B cell (primary cell): Measurements from ENCODE around the gene KCNN1. TPM values are rescaled to one million over a fixed set of nuclear protein-coding genes. Genes with fewer than 3 reads are reported as not detected.
"Not testable (repeated sequence)": the region's sequence is repeated elsewhere in the genome, so short reads cannot be mapped to it uniquely, and the experiment has no call there.

Experiments
- ATAC-seq: fragments of 200-7000 bp; cut with Tn5 transposase; one replicate; pipeline ENCODE4 v1.10.0; 2021; ENCODE audit warnings: low read depth, mild to moderate bottlenecking, moderate number of reproducible peaks, moderate library complexity
- CTCF ChIA-PET: fragments of 350-600 bp; sonication (Branson Sonifier 250); formaldehyde crosslinking; loops from one replicate; lab custom pipeline; 2021; ENCODE audit warnings: antibody characterized with exemption, inconsistent platforms; lab: Charles Lee
- POLR2A ChIA-PET: fragments of 350-600 bp; sonication (Branson Sonifier 250); formaldehyde crosslinking; loops from one replicate; lab custom pipeline; 2021; ENCODE audit warnings: antibody characterized with exemption; lab: Charles Lee
- DNase-seq: peaks from one replicate; pipeline ENCODE4 v3.0.0; 2013
- H2AFZ ChIP-seq: 2 replicates; pipeline ENCODE4 v1.6.1; 2012; ENCODE audit warnings: mild to moderate bottlenecking, low read depth, low read length; ENCODE audit not compliant: insufficient read depth, poor library complexity, severe bottlenecking
- H3K27ac ChIP-seq, 2 donors: 1 replicate in 1 of 2; 2 replicates in 1 of 2; pipeline ENCODE4 v1.5.1; 2012 to 2013; ENCODE audit warnings: low read length in 2 of 2, mild to moderate bottlenecking in 2 of 2, moderate library complexity in 1 of 2
- H3K27me3 ChIP-seq, 4 experiments: fragments of 200-600 bp in 1 of 4; sonication (generic) in 1 of 4; replicated peaks in 1 of 4; 1 replicate in 2 of 4; 2 replicates in 2 of 4; pipeline versions ENCODE4 v1.6.1 to v1.7.0; 2013 to 2016; ENCODE audit warnings: low read length in 3 of 4, mild to moderate bottlenecking in 2 of 4, mixed read lengths in 1 of 4, moderate library complexity in 1 of 4; ENCODE audit not compliant: insufficient read depth in 4 of 4, control insufficient read depth in 3 of 4; ENCODE audit errors: control extremely low read depth in 1 of 4
- H3K36me3 ChIP-seq, 2 experiments: replicated peaks in 1 of 2; 1 replicate in 1 of 2; 2 replicates in 1 of 2; pipeline versions ENCODE4 v1.6.1 to v1.7.1; 2013; ENCODE audit warnings: low read length in 1 of 2; ENCODE audit not compliant: insufficient read depth in 2 of 2, control insufficient read depth in 1 of 2; ENCODE audit errors: control extremely low read depth in 1 of 2, extremely low read depth in 1 of 2
- H3K4me1 ChIP-seq, 2 donors: fragments of 200-600 bp in 1 of 2; sonication (generic) in 1 of 2; 1 replicate in 1 of 2; 2 replicates in 1 of 2; pipeline versions ENCODE4 v1.5.1 to v1.6.1; 2013 to 2017; ENCODE audit warnings: low read length in 2 of 2; ENCODE audit not compliant: control insufficient read depth in 2 of 2, insufficient read depth in 2 of 2
- H3K4me2 ChIP-seq: replicated peaks from 2 replicates; pipeline ENCODE3; 2012; ENCODE audit warnings: mild to moderate bottlenecking, low read depth, low read length; ENCODE audit not compliant: poor library complexity, severe bottlenecking
- H3K4me3 ChIP-seq, 5 experiments: fragments of 200-600 bp in 1 of 5; sonication (generic) in 1 of 5; 1 replicate in 3 of 5; 2 replicates in 2 of 5; pipeline versions ENCODE4 v1.5.1 to v1.7.0; 2011 to 2016; ENCODE audit warnings: low read length in 4 of 5, mild to moderate bottlenecking in 4 of 5, low read depth in 2 of 5, control low read depth in 1 of 5, moderate library complexity in 1 of 5; ENCODE audit not compliant: insufficient read depth in 1 of 5; ENCODE audit errors: control extremely low read depth in 1 of 5, extremely low read depth in 1 of 5
- H3K79me2 ChIP-seq: fragments of 200-600 bp; sonication (generic); one replicate; pipeline ENCODE4 v1.6.0; 2016; ENCODE audit warnings: low read length; ENCODE audit not compliant: control insufficient read depth, insufficient read depth
- H3K9ac ChIP-seq: fragments of 200-600 bp; sonication (generic); 2 replicates; pipeline ENCODE4 v1.6.1; 2017; ENCODE audit warnings: mild to moderate bottlenecking, low read length, moderate library complexity
- H3K9me3 ChIP-seq, 3 donors: one replicate each; pipeline versions ENCODE4 v1.6.1 to v1.7.1; 2013; ENCODE audit warnings: low read length in 2 of 3; ENCODE audit not compliant: control insufficient read depth in 2 of 3, insufficient read depth in 1 of 3; ENCODE audit errors: control extremely low read depth in 1 of 3
- H4K20me1 ChIP-seq: 2 replicates; pipeline ENCODE4 v1.6.0; 2012; ENCODE audit warnings: mild to moderate bottlenecking, low read length; ENCODE audit not compliant: insufficient read depth, control insufficient read depth, poor library complexity, severe bottlenecking
- H3K27ac Mint-ChIP-seq: one replicate; pipeline ENCODE4 v1.8.0; 2021; ENCODE audit warnings: mixed read lengths
- H3K27me3 Mint-ChIP-seq: one replicate; pipeline ENCODE4 v1.8.0; 2021; ENCODE audit warnings: mixed read lengths
- H3K4me1 Mint-ChIP-seq: one replicate; pipeline ENCODE4 v1.8.0; 2021; ENCODE audit warnings: mixed read lengths
- H3K4me3 Mint-ChIP-seq: one replicate; pipeline ENCODE4 v1.8.0; 2021; ENCODE audit warnings: mixed read lengths
- H3K9me3 Mint-ChIP-seq: one replicate; pipeline ENCODE4 v1.8.0; 2022; ENCODE audit warnings: mixed read lengths; ENCODE audit not compliant: insufficient read depth
- CTCF ChIP-seq: fragments of 200-600 bp; IDR thresholded peaks from one replicate; pipeline ENCODE4 v1.8.0; 2022; ENCODE audit warnings: antibody characterized with exemption, mild to moderate bottlenecking
- EZH2 ChIP-seq: IDR thresholded peaks from 2 replicates; pipeline ENCODE4 v1.6.1; 2012; ENCODE audit warnings: borderline replicate concordance, low read depth, mild to moderate bottlenecking, moderate library complexity, low read length; ENCODE audit not compliant: insufficient read depth, poor library complexity, severe bottlenecking
- WGBS: methylation state at CpG from one replicate; pipeline ENCODE4 v1.1.5; 2013; ENCODE audit warnings: missing lambda C conversion rate; ENCODE audit not compliant: insufficient coverage; 5-methylcytosine and 5-hydroxymethylcytosine counted together
- intact Hi-C: fragments of 100-400 bp; cut with micrococcal nuclease; formaldehyde crosslinking; loops from one replicate; pipeline ENCODE4 v1.10.0; 2022
- polyA plus RNA-seq: library from polyadenylated mRNA; depleted of rRNA; stranded (reverse); fragments of >200 nt; gene quantifications from 2 replicates; pipeline ENCODE4 v1.2.3, GENCODE V29; 2012
- total RNA-seq, 2 donors: library from RNA; stranded (reverse); fragments of 120-200 nt in 1 of 2; gene quantifications; 1 replicate in 1 of 2; 2 replicates in 1 of 2; pipeline versions ENCODE4 v1.2.3 to v1.2.4, GENCODE V29; 2013 to 2022

Gene KCNN1
- total and polyA plus RNA-seq, 2 donors (not counting 1 experiment from before 2014, with no cell fraction given): 0.04 TPM; not detected in 1

- H3K4me2 ChIP-seq: no peak overlapping the region
- Mint-ChIP-seq H3K9me3 (no peaks in the 10 kb centered on the region), H3K4me1 (peaks cover 11% of the 10 kb centered on the region), H3K27me3 (peaks cover 10% of the 10 kb centered on the region), H3K27ac (no peak overlapping the region), H3K4me3 (no peak overlapping the region)
- intact Hi-C loops: no loop called here
- TF ChIP-seq EZH2 (no peak), CTCF (no peak)
- no peaks in the 10 kb centered on the region for H4K20me1 ChIP-seq
- no peaks in the 10 kb centered on the region for H3K9me3 ChIP-seq
- H3K36me3 ChIP-seq: no peaks in the 10 kb centered on the region
- ATAC-seq (no peak), DNase-seq (no peak)
- H3K4me3 ChIP-seq: no peak overlapping the region
- whole genome bisulfite sequencing: 94% methylated on average over 22 of the region's 22 CpGs
- no peaks in the 10 kb centered on the region for H3K79me2 ChIP-seq
- H2AFZ ChIP-seq: no peak overlapping the region
- ChIA-PET POLR2A (interaction anchor here (0.7 kb wide), 1 partner anchor 57 kb away, joined by 4 read pairs; no protein-coding TSS in a partner anchor), CTCF (interaction anchor here (0.6 to 1.9 kb wide), 3 partner anchors 13 to 111 kb away, joined by 3 to 6 read pairs (median 3); no protein-coding TSS in a partner anchor)
- no peak overlapping the region for H3K27ac ChIP-seq
- H3K27me3 ChIP-seq: peaks cover 0 to 7% (median 0%) of the 10 kb centered on the region in 4 experiments
- no peak overlapping the region for H3K9ac ChIP-seq
- H3K4me1 ChIP-seq: peaks cover 12 to 19% of the 10 kb centered on the region in 2 donors
These were observed 15.5 kb downstream of the KCNN1 start for GRCh38 chr19:17982430-17982829.

- ChIA-PET CTCF (interaction anchor here (0.8 kb wide), 1 partner anchor 12 kb away, joined by 3 read pairs; no protein-coding TSS in a partner anchor), POLR2A (no interaction called here)
- intact Hi-C loops: no loop called here
- no peak for DNase-seq
- WGBS: 80% methylated on average over 11 of the region's 17 CpGs
- no peak for TF ChIP-seq CTCF
- no peak for TF ChIP-seq EZH2
- no peak overlapping the region for H2AFZ ChIP-seq
- H3K27me3 ChIP-seq: peaks cover 0 to 7% (median 0%) of the 10 kb centered on the region in 4 experiments
- H3K4me2 ChIP-seq: no peak overlapping the region
- H3K9me3 Mint-ChIP-seq: no peaks in the 10 kb centered on the region
- H3K4me3 Mint-ChIP-seq: no peak overlapping the region
- no peak overlapping the region for H3K27ac Mint-ChIP-seq
- no peak overlapping the region for H3K27ac ChIP-seq
- H3K9ac ChIP-seq: no peak overlapping the region
- H3K36me3 ChIP-seq: no peaks in the 10 kb centered on the region
- H3K79me2 ChIP-seq: no peaks in the 10 kb centered on the region
- no peaks in the 10 kb centered on the region for H3K9me3 ChIP-seq
- ATAC-seq: no peak
- H4K20me1 ChIP-seq: no peaks in the 10 kb centered on the region
- H3K4me3 ChIP-seq: no peak overlapping the region
- peaks cover 6 to 9% of the 10 kb centered on the region in 2 donors for H3K4me1 ChIP-seq
- peaks cover 10% of the 10 kb centered on the region for H3K27me3 Mint-ChIP-seq
- H3K4me1 Mint-ChIP-seq: peaks cover 3% of the 10 kb centered on the region
These were observed 18.3 kb downstream of the KCNN1 start for GRCh38 chr19:17985037-17985818.

DNA sequence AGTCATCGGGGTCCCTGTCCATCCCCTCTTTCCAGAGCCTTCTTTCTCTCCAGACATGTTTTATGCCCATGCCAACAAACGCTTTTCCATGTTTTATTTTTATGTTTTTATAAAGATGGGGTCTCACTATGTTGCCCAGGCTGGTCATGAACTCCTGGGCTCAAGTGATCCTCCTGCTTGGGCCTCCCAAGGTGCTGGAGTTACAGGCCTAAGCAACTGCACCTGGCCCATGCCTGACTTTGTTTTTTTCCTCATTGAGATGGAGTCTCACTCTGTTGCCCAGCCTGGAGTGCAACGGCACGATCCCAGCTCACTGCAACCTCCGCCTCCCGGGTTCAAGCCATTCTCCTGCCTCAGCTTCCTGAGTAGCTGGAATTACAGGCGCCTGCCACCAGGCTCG is 19.7 kb downstream of the KCNN1 start:
- H3K9ac ChIP-seq, H3K27ac Mint-ChIP-seq, H3K27ac ChIP-seq, H2AFZ ChIP-seq, H3K27me3 ChIP-seq, H3K9me3 ChIP-seq, H3K4me3 ChIP-seq, H3K4me3 Mint-ChIP-seq, H3K27me3 Mint-ChIP-seq, DNase-seq, H3K9me3 Mint-ChIP-seq, H3K4me1 Mint-ChIP-seq, POLR2A ChIA-PET, ATAC-seq, H3K79me2 ChIP-seq, H3K36me3 ChIP-seq, H3K4me2 ChIP-seq, H3K4me1 ChIP-seq, H4K20me1 ChIP-seq, intact Hi-C loops, CTCF ChIA-PET: not testable (repeated sequence)
- 94% methylated on average over 6 of the region's 8 CpGs for WGBS
